Hepatocyte (in vitro differentiated cells): ENCODE measurements around the gene SVBP. TPM values are rescaled to one million over a fixed set of nuclear protein-coding genes. Genes with fewer than 3 reads are reported as not detected.

Source experiments
- DNase-seq: peaks from one replicate; pipeline ENCODE4 v3.0.0-alpha.2; 2016; ENCODE audit warnings: low spot score
- H2AFZ ChIP-seq: fragments of 200-600 bp; sonication (generic); 2 replicates; pipeline ENCODE4 v1.6.0; 2016; ENCODE audit warnings: antibody characterized with exemption, mild to moderate bottlenecking
- H3K27ac ChIP-seq: fragments of 200-600 bp; sonication (generic); 2 replicates; pipeline ENCODE4 v1.5.1; 2016; ENCODE audit warnings: mild to moderate bottlenecking
- H3K27me3 ChIP-seq: fragments of 200-600 bp; sonication (generic); 2 replicates; pipeline ENCODE4 v1.6.1; 2016
- H3K36me3 ChIP-seq: fragments of 200-600 bp; sonication (generic); replicated peaks from 2 replicates; pipeline ENCODE4 v1.5.1; 2016; ENCODE audit warnings: low read depth; ENCODE audit not compliant: insufficient read depth
- H3K4me1 ChIP-seq: fragments of 200-600 bp; sonication (generic); 2 replicates; pipeline ENCODE4 v1.5.1; 2016; ENCODE audit warnings: mild to moderate bottlenecking, moderate library complexity; ENCODE audit not compliant: insufficient read depth
- H3K4me2 ChIP-seq: fragments of 200-600 bp; sonication (generic); 2 replicates; pipeline ENCODE4 v1.6.0; 2016
- H3K4me3 ChIP-seq: fragments of 200-600 bp; sonication (generic); 2 replicates; pipeline ENCODE4 v1.5.1; 2016; ENCODE audit warnings: mild to moderate bottlenecking
- H3K79me2 ChIP-seq: fragments of 200-600 bp; sonication (generic); 2 replicates; pipeline ENCODE4 v1.6.0; 2017; ENCODE audit warnings: mild to moderate bottlenecking
- H3K9me2 ChIP-seq: fragments of 200-600 bp; sonication (generic); replicated peaks from 2 replicates; pipeline ENCODE4 v1.6.0; 2017; ENCODE audit warnings: mild to moderate bottlenecking; ENCODE audit not compliant: insufficient read depth
- H3K9me3 ChIP-seq: fragments of 200-600 bp; sonication (generic); 2 replicates; pipeline ENCODE4 v1.5.1; 2016; ENCODE audit warnings: low read depth, mild to moderate bottlenecking
- H4K20me1 ChIP-seq: fragments of 200-600 bp; sonication (generic); 2 replicates; pipeline ENCODE4 v1.6.0; 2016; ENCODE audit warnings: mild to moderate bottlenecking; ENCODE audit not compliant: insufficient read depth, poor library complexity, severe bottlenecking
- CTCF ChIP-seq: fragments of 200-600 bp; sonication (generic); IDR thresholded peaks from 2 replicates; pipeline ENCODE4 v1.5.1; 2016; ENCODE audit warnings: antibody characterized with exemption, mild to moderate bottlenecking; ENCODE audit not compliant: poor library complexity
- EZH2 ChIP-seq: fragments of 200-600 bp; sonication (generic); IDR thresholded peaks from 2 replicates; pipeline ENCODE4 v1.6.1; 2016; ENCODE audit warnings: antibody characterized with exemption, mild to moderate bottlenecking, borderline replicate concordance
- EZH2phosphoT487 ChIP-seq: fragments of 200-600 bp; sonication (generic); IDR thresholded peaks from one replicate; pipeline ENCODE4 v1.6.1; 2018; ENCODE audit warnings: antibody characterized with exemption, mild to moderate bottlenecking, low read depth, moderate library complexity; ENCODE audit not compliant: unreplicated experiment, severe bottlenecking
- WGBS: methylation state at CpG from one replicate; pipeline ENCODE4 v1.1.6; 2016; ENCODE audit warnings: low lambda C conversion rate; ENCODE audit errors: missing lambda C conversion rate; 5-methylcytosine and 5-hydroxymethylcytosine counted together
- polyA plus RNA-seq: library from polyadenylated mRNA; unstranded; fragments of >200 nt; fragmentation: Nextera tagmentation; extraction: Ambion mirVana; gene quantifications from 2 replicates; pipeline ENCODE4 v1.2.1, GENCODE V29; 2016
- total RNA-seq: library from RNA; depleted of rRNA; stranded (reverse); fragments of >200 nt; gene quantifications from 2 replicates; pipeline ENCODE4 v1.2.3, GENCODE V29; 2014

Gene SVBP
- total and polyA plus RNA-seq, 2 experiments from 2014 or later = 49.6 to 56.8 TPM

- no peaks in the 10 kb centered on the region for H3K9me3 ChIP-seq
- no peaks in the 10 kb centered on the region for H4K20me1 ChIP-seq
- no peaks in the 10 kb centered on the region for H3K27me3 ChIP-seq
- TF ChIP-seq EZH2phosphoT487 = no peak
- TF ChIP-seq EZH2 = no peak
- no peak for TF ChIP-seq CTCF
- 62% methylated on average over 5 of the region's 5 CpGs for WGBS
- no peaks in the 10 kb centered on the region for H3K9me2 ChIP-seq
- no peaks in the 10 kb centered on the region for H3K79me2 ChIP-seq
- H3K4me3 ChIP-seq = no peak overlapping the region
- no peak for DNase-seq
- no peak overlapping the region for H2AFZ ChIP-seq
- H3K27ac ChIP-seq = no peak overlapping the region
- no peaks in the 10 kb centered on the region for H3K4me1 ChIP-seq
- no peak overlapping the region for H3K4me2 ChIP-seq
- H3K36me3 ChIP-seq = no peaks in the 10 kb centered on the region
Measured at GRCh38 chr1:42834803-42835202, 17.6 kb upstream of the SVBP start.

- TF ChIP-seq EZH2phosphoT487 (no peak), CTCF (no peak)
- no peak overlapping the region for H3K27ac ChIP-seq
- no peaks in the 10 kb centered on the region for H3K9me3 ChIP-seq
- H3K79me2 ChIP-seq = no peaks in the 10 kb centered on the region
- H3K4me1 ChIP-seq = no peaks in the 10 kb centered on the region
- H2AFZ ChIP-seq = no peak overlapping the region
- H3K4me3 ChIP-seq = no peak overlapping the region
- no peaks in the 10 kb centered on the region for H4K20me1 ChIP-seq
- no peaks in the 10 kb centered on the region for H3K27me3 ChIP-seq
- WGBS = 89% methylated on average over 4 of the region's 4 CpGs
- no peak overlapping the region for H3K4me2 ChIP-seq
- H3K36me3 ChIP-seq = no peaks in the 10 kb centered on the region
- no peaks in the 10 kb centered on the region for H3K9me2 ChIP-seq
- DNase-seq = no peak
Measured at GRCh38 chr1:42833981-42834380, 16.8 kb upstream of the SVBP start.

GRCh38 chr1:42832641-42833240, 15.5 kb upstream of the SVBP start:
- Histone ChIP-seq H3K4me3 (no peak overlapping the region), H3K36me3 (no peaks in the 10 kb centered on the region), H3K4me1 (no peaks in the 10 kb centered on the region), H3K9me2 (no peaks in the 10 kb centered on the region), H3K79me2 (no peaks in the 10 kb centered on the region), H3K9me3 (no peaks in the 10 kb centered on the region), H3K4me2 (no peak overlapping the region), H4K20me1 (no peaks in the 10 kb centered on the region), H3K27me3 (no peaks in the 10 kb centered on the region), H2AFZ (no peak overlapping the region), H3K27ac (no peak overlapping the region)
- DNase-seq = no peak
- TF ChIP-seq EZH2 (no peak), EZH2phosphoT487 (no peak), CTCF (no peak)
- 97% methylated on average over 3 of the region's 3 CpGs for WGBS

- no peaks in the 10 kb centered on the region for H4K20me1 ChIP-seq
- H3K9me3 ChIP-seq = no peaks in the 10 kb centered on the region
- H3K9me2 ChIP-seq = no peaks in the 10 kb centered on the region
- no peaks in the 10 kb centered on the region for H3K4me1 ChIP-seq
- H3K27me3 ChIP-seq = no peaks in the 10 kb centered on the region
- no peak overlapping the region for H3K4me2 ChIP-seq
- H3K4me3 ChIP-seq = no peak overlapping the region
- no peak for TF ChIP-seq EZH2
- no peak overlapping the region for H3K27ac ChIP-seq
- no peaks in the 10 kb centered on the region for H3K36me3 ChIP-seq
- no peak for DNase-seq
- H3K79me2 ChIP-seq = no peaks in the 10 kb centered on the region
- no peak overlapping the region for H2AFZ ChIP-seq
Measured at GRCh38 chr1:42831273-42831672, 14.1 kb upstream of the SVBP start.
